IMR-90 (cell line): ENCODE measurements around the gene PPP1R14D. TPM values are rescaled to one million over a fixed set of nuclear protein-coding genes. Genes with fewer than 3 reads are reported as not detected.

Experiments used
- ATAC-seq: fragments of 200-7000 bp; cut with Tn5 transposase; 2 replicates; pipeline ENCODE4 v1.9.1; 2020; ENCODE audit warnings: low read depth, mild to moderate bottlenecking, moderate library complexity
- BruUV-seq: library from RNA; stranded (reverse); fragments of 400-500 nt; replicated peaks from 2 replicates; lab custom pipeline; 2021; lab: Mats Ljungman, UMichigan
- CTCF ChIA-PET: fragments of 300-600 bp; formaldehyde crosslinking; extraction: SDS; loops from one replicate; lab custom pipeline; 2021; ENCODE audit warnings: antibody characterized with exemption; lab: Yijun Ruan, JAX
- POLR2A ChIA-PET: fragments of 300-600 bp; sonication (Branson Sonifier 250); formaldehyde crosslinking; loops from one replicate; lab custom pipeline; 2022; ENCODE audit warnings: antibody characterized with exemption; ENCODE audit not compliant: unreplicated experiment; lab: Charles Lee
- DNase-seq: peaks from one replicate; pipeline ENCODE4 v3.0.0; 2013
- H2AFZ ChIP-seq: replicated peaks from 2 replicates; pipeline ENCODE3; 2013; ENCODE audit warnings: low read length, mild to moderate bottlenecking; ENCODE audit not compliant: poor library complexity
- H2AK5ac ChIP-seq: 2 replicates; pipeline ENCODE4 v1.6.1; 2013; ENCODE audit warnings: low read depth, low read length, inconsistent platforms
- H2AK9ac ChIP-seq: replicated peaks from 2 replicates; pipeline ENCODE3; 2013; ENCODE audit warnings: mild to moderate bottlenecking, low read depth, low read length, moderate library complexity; ENCODE audit not compliant: poor library complexity
- H2BK120ac ChIP-seq: 2 replicates; pipeline ENCODE4 v1.6.1; 2013; ENCODE audit warnings: low read depth, low read length, inconsistent platforms
- H2BK15ac ChIP-seq: 3 replicates; pipeline ENCODE4 v1.6.1; 2013; ENCODE audit warnings: low read depth, low read length, inconsistent platforms
- H2BK20ac ChIP-seq: 2 replicates; pipeline ENCODE4 v1.6.1; 2013; ENCODE audit warnings: low read depth, mild to moderate bottlenecking, inconsistent platforms, low read length, moderate library complexity
- H2BK5ac ChIP-seq: 2 replicates; pipeline ENCODE4 v1.6.1; 2013; ENCODE audit warnings: mild to moderate bottlenecking, low read depth, low read length, inconsistent platforms; ENCODE audit not compliant: poor library complexity, severe bottlenecking
- H3K14ac ChIP-seq: replicated peaks from 2 replicates; pipeline ENCODE4 v1.6.1; 2013; ENCODE audit warnings: low read depth, low read length, inconsistent platforms
- H3K18ac ChIP-seq: 2 replicates; pipeline ENCODE4 v1.6.1; 2013; ENCODE audit warnings: low read depth, low read length, control low read depth
- H3K23ac ChIP-seq: 2 replicates; pipeline ENCODE4 v1.6.1; 2013; ENCODE audit warnings: low read depth, low read length, inconsistent platforms
- H3K27ac ChIP-seq: 2 replicates; pipeline ENCODE4 v1.5.1; 2013; ENCODE audit warnings: mild to moderate bottlenecking, control low read depth, low read length; ENCODE audit not compliant: insufficient read depth
- H3K27me3 ChIP-seq: 2 replicates; pipeline ENCODE4 v1.6.1; 2013; ENCODE audit warnings: low read length; ENCODE audit not compliant: control insufficient read depth, insufficient read depth
- H3K36me3 ChIP-seq: 2 replicates; pipeline ENCODE4 v1.6.1; 2013; ENCODE audit warnings: low read length, mixed read lengths; ENCODE audit not compliant: control insufficient read depth, insufficient read depth
- H3K4ac ChIP-seq: 2 replicates; pipeline ENCODE4 v1.6.1; 2013; ENCODE audit warnings: low read depth, low read length, inconsistent platforms
- H3K4me1 ChIP-seq: 2 replicates; pipeline ENCODE4 v1.6.1; 2013; ENCODE audit warnings: low read length, mixed read lengths; ENCODE audit not compliant: control insufficient read depth, insufficient read depth
- H3K4me2 ChIP-seq: 2 replicates; pipeline ENCODE4 v1.6.1; 2013; ENCODE audit warnings: low read depth, mild to moderate bottlenecking, control low read depth, low read length, moderate library complexity
- H3K4me3 ChIP-seq: 2 replicates; pipeline ENCODE4 v1.5.1; 2013; ENCODE audit warnings: low read depth, mild to moderate bottlenecking, control low read depth, low read length, moderate library complexity; ENCODE audit not compliant: insufficient read depth
- H3K56ac ChIP-seq: 2 replicates; pipeline ENCODE4 v1.6.1; 2013; ENCODE audit warnings: low read length, inconsistent platforms; ENCODE audit not compliant: insufficient read depth; ENCODE audit errors: extremely low read depth
- H3K79me1 ChIP-seq, 2 experiments: 2 replicates each; pipeline ENCODE4 v1.6.1; 2013; ENCODE audit warnings: low read length in 2 of 2, inconsistent platforms in 1 of 2, low read depth in 1 of 2
- H3K9ac ChIP-seq: 2 replicates; pipeline ENCODE4 v1.6.1; 2013; ENCODE audit warnings: low read depth, low read length, control low read depth
- H3K9me1 ChIP-seq: 2 replicates; pipeline ENCODE4 v1.6.1; 2013; ENCODE audit warnings: low read length, inconsistent platforms; ENCODE audit not compliant: insufficient read depth
- H3K9me3 ChIP-seq: 2 replicates; pipeline ENCODE4 v1.6.1; 2013; ENCODE audit warnings: low read length; ENCODE audit not compliant: control insufficient read depth, insufficient read depth
- H4K20me1 ChIP-seq: 2 replicates; pipeline ENCODE4 v1.6.1; 2013; ENCODE audit warnings: low read length, inconsistent platforms; ENCODE audit not compliant: insufficient read depth
- H4K5ac ChIP-seq: 2 replicates; pipeline ENCODE4 v1.6.1; 2013; ENCODE audit warnings: mild to moderate bottlenecking, low read depth, low read length, control low read depth
- H4K8ac ChIP-seq, 2 experiments: 2 replicates each; pipeline ENCODE4 v1.6.1; 2013; ENCODE audit warnings: low read depth in 2 of 2, low read length in 2 of 2, control low read depth in 1 of 2, inconsistent platforms in 1 of 2
- H4K91ac ChIP-seq: 2 replicates; pipeline ENCODE4 v1.6.1; 2013; ENCODE audit warnings: low read depth, low read length, inconsistent platforms; ENCODE audit not compliant: insufficient read depth
- BHLHE40 ChIP-seq: fragments of 150-350 bp; IDR thresholded peaks from 2 replicates; pipeline ENCODE4 v1.6.1; 2016; ENCODE audit warnings: mild to moderate bottlenecking, low read depth, low read length
- MAFK ChIP-seq: IDR thresholded peaks from 2 replicates; pipeline ENCODE4 v1.6.1; 2012; ENCODE audit warnings: low read depth, low read length, improper control_type of control experiment
- WGBS, 2 experiments: methylation state at CpG; one replicate each; pipeline versions ENCODE4 v1.1.5 to v1.1.7; 2013; ENCODE audit warnings: missing lambda C conversion rate in 2 of 2; ENCODE audit not compliant: insufficient read length in 1 of 2; ENCODE audit errors: extremely low coverage in 2 of 2; 5-methylcytosine and 5-hydroxymethylcytosine counted together
- dilution Hi-C: fragments of 300-500 bp; cut with HindIII; formaldehyde crosslinking; loops from one replicate; pipeline ENCODE4 v1.14.3; 2018; ENCODE audit warnings: low sequenced_read_pairs; ENCODE audit not compliant: unreplicated experiment
- in situ Hi-C: fragments of 300-500 bp; cut with MboI; formaldehyde crosslinking; loops from 3 replicates; pipeline ENCODE4 v1.14.3; 2019; ENCODE audit warnings: low sequenced_read_pairs, inconsistent platforms, mixed read lengths
- intact Hi-C: fragments of 100-400 bp; cut with micrococcal nuclease; formaldehyde crosslinking; loops from 2 replicates; pipeline ENCODE4 v1.10.0; 2022
- polyA plus RNA-seq, 3 experiments: library from polyadenylated mRNA; depleted of rRNA; stranded (reverse); fragments of >200 nt; gene quantifications; 2 replicates each; pipeline ENCODE4 v1.2.3, GENCODE V29; 2012; ENCODE audit warnings: low replicate concordance in 1 of 3
- total RNA-seq: library from RNA; depleted of rRNA; stranded (reverse); fragments of >200 nt; gene quantifications from 2 replicates; pipeline ENCODE4 v1.2.3, GENCODE V29; 2012

PPP1R14D gene
- total and polyA plus RNA-seq, 2 of the 4 experiments (the other 2 are of a cell fraction) = not detected

- H3K9me3 ChIP-seq = no peaks in the 10 kb centered on the region
- ChIA-PET POLR2A (no interaction called here), CTCF (no interaction called here)
- no TSS peak for BruUV-seq
- intact Hi-C loops (no loop called here), in situ Hi-C loops (no loop called here), dilution Hi-C loops (no loop called here)
- ATAC-seq = no peak
- no peak overlapping the region for H2AFZ ChIP-seq
- no peak overlapping the region for H4K8ac ChIP-seq
- H3K4ac ChIP-seq = no peak overlapping the region
- H2BK120ac ChIP-seq = no peak overlapping the region
- no peak overlapping the region for H2BK5ac ChIP-seq
- H3K27ac ChIP-seq = no peak overlapping the region
- H3K9ac ChIP-seq = no peak overlapping the region
- H3K36me3 ChIP-seq = peaks cover 3% of the 10 kb centered on the region
- no peak overlapping the region for H3K14ac ChIP-seq
- no peak overlapping the region for H3K23ac ChIP-seq
- WGBS, 2 experiments = 0% methylated on average over 1 of the region's 7 CpGs; no CpG with 5 or more reads in 1 of the 2 experiments
- H3K27me3 ChIP-seq = no peaks in the 10 kb centered on the region
- no peak overlapping the region for H4K91ac ChIP-seq
- no peak for DNase-seq
- no peak overlapping the region for H2AK9ac ChIP-seq
- H3K9me1 ChIP-seq = 0 out of 2 replicates have a peak, but pooled peaks cover 4% of the 10 kb centered on the region
- H2AK5ac ChIP-seq = no peak overlapping the region
- H4K5ac ChIP-seq = no peak overlapping the region
- H4K20me1 ChIP-seq = no peaks in the 10 kb centered on the region
- no peak overlapping the region for H3K4me3 ChIP-seq
- H3K79me1 ChIP-seq = no peaks in the 10 kb centered on the region
- no peaks in the 10 kb centered on the region for H3K4me1 ChIP-seq
- H3K18ac ChIP-seq = no peak overlapping the region
- H2BK20ac ChIP-seq = no peak overlapping the region
- H3K56ac ChIP-seq = no peak overlapping the region
- no peak overlapping the region for H2BK15ac ChIP-seq
- no peak overlapping the region for H3K4me2 ChIP-seq
- TF ChIP-seq MAFK = peak; percentile 47
- no peak for TF ChIP-seq BHLHE40
Observed at GRCh38 chr15:40819048-40819447, 9.5 kb downstream of the PPP1R14D start.
